Adipose tissue (tissue), 3 donors: Measurements from ENCODE around the gene CSF2RB. TPM values are rescaled to one million over a fixed set of nuclear protein-coding genes. Genes with fewer than 3 reads are reported as not detected.

Experiments
- H3K27ac ChIP-seq: one replicate; pipeline ENCODE4 v1.5.1; 2013; ENCODE audit warnings: low read depth, low read length
- WGBS, 3 donors: extraction: QIAGEN DNeasy Blood & Tissue Kit; methylation state at CpG; one replicate each; pipeline ENCODE4 v1.1.7; 2013; 5-methylcytosine and 5-hydroxymethylcytosine counted together
- polyA plus RNA-seq, 3 donors: library from polyadenylated mRNA; stranded (reverse); fragments of 200-250 nt; gene quantifications; one replicate each; pipeline ENCODE4 v1.2.3, GENCODE V29; 2013
- donor health status: healthy with polysubstance abuse.
- donor health status: Bipolar disorder and iron deficiency.
- donor health status: healthy.

The CSF2RB gene
- polyA plus RNA-seq, 3 donors = 0.89 to 8.6 (median 4.9) TPM

DNA sequence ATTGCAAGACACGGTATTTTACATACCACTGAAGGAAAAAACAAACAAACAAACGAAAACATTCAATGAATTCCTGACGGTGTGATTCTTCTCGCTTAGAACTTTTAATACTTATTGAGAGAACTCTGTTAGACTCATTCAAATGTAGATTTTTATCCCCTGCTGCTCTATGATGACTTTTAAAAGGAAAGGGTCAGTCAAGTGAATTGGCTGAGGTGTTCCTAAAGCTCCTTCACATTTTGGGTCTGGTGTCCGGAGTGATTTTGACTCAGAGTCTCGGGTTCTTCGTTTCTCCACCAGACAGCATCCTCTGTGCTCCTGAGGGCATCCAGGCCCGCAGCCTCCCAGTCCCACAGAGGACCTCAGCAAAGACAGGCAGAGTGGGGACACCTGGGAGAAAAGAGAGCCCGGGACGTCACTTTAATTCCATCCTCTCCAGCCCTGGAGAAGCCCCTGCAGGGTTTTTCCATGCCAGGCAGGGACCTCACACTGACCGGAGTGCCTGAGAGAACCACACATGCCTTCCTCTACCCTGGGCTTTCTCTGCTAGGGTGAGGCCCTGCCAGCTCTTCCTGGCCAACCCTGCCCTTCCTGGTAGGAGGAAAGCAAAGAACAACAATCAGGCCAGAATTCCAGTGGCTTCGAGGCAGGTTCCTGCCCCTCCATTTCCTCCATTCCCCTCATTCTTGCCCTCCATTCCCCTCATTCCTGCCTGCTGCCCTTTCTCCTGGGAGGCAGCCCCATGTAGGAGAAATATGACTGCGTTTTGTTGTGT is 1.4 kb upstream of the CSF2RB start:
- WGBS, 3 donors = 57 to 75% (median 64%) methylated on average over 13 of the region's 13 CpGs
- H3K27ac ChIP-seq = no peak overlapping the region

DNA sequence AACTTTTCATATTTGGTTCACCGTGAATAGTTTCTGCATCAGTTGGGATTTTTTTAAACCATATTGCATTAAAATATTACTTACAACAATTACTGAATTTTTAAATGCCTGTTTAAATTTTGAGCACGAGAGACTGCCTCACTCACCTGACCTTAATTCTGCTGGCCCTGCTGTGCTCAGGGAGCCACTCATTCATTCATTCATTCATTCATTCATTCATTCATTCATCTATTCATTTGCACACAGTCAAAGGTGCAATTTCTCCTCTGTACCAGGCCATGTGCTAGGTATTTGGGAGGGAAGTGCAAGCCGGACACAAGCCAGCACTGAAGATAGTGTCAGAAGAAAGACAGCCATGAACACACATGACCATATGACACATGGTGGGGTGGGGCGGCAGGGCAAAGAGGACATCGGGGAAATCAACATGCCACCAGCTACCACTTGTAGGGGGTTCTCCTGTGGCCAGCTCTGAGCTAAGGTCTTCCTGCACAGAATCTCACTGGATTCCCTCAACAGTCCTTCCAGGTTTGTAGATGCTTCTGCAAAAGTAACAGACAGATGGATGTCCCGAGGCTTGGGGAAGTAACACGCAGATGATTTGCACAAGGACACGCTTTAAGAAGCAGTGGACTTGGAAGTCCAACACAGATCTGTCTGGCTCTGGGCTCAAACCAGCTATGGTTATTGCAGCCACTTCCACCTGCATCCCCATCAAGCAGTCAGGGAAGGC is 568 bp upstream of the CSF2RB start:
- WGBS, 3 donors = 67 to 86% (median 70%) methylated on average over 8 of the region's 8 CpGs

DNA sequence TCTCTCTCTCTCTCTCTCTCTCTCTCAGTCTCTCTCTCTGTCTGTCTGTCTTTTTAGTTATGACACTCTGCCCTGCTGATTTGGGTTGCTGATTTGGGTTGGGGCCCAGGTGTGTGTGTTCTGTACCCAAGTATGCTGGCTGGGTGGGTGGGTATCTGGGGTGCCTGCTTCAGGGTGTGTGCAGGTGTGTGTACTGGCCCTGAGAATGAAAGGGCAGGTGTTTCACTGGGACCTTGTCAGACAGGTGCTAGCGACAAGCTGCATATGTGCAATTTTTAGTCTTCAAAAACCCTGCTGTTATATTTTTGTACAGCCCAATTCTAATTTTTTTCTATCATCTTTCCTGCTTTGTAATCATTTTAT is 943 bp downstream of the CSF2RB start:
- H3K27ac ChIP-seq = no peak overlapping the region
- WGBS, 3 donors = 88 to 96% (median 95%) methylated on average over 1 of the region's 1 CpG

More for the DNA sequence above, 568 bp upstream of the CSF2RB start:
- no peak overlapping the region for H3K27ac ChIP-seq

DNA sequence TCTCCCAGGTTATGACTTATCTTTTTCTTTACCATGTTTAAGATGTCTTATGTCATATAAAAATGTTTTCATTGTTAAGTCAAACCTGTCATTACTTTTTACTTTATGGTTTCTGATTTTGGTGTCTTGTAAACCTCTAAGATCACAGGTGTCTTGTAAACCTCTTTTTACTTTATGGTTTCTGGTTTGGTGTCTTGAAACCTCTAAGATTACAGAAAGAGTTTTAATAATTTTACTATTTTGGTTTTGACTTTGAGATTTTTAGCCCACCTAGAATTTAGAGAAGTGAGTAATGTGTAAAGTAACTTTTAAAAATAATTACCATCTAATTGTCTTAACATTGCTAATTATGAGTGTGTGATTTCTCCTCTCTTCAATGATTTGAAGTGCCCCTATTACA is 2.6 kb downstream of the CSF2RB start:
- no peak overlapping the region for H3K27ac ChIP-seq

DNA sequence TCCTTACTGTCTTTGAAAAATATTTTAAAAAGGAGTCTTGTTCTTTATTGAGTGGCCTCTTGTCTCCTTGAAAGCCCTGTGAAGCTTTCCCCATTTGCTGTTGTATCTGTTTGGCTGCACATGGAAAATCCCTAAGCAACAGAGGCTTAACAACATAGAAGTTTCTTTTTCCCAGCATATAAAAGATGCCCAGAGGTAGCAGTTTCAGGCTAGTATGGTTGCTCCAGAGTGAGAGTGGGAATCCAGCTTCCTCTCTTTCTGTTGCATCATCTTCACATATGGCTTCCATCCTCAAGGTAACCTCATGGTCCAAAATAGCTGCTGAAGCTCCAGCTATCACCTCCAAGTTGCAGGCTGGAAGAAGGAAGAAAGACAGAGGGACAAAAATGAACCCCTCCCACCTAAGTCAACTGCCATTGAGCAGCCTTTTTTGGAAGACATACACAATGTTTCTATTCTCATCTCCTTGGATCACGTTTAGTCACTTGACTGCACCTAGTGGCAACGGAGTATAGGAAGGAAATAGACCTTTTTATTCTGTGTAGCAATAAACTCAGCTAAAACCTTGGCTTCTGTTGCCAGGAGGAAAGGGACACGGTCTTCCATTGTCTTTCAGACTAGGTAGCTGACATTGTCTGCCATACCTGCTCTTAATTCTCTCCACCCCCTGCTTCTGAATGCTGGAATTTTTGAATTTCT is 5.3 kb downstream of the CSF2RB start:
- WGBS, 3 donors = 62 to 77% (median 65%) methylated on average over 3 of the region's 3 CpGs
- H3K27ac ChIP-seq = no peak overlapping the region

DNA sequence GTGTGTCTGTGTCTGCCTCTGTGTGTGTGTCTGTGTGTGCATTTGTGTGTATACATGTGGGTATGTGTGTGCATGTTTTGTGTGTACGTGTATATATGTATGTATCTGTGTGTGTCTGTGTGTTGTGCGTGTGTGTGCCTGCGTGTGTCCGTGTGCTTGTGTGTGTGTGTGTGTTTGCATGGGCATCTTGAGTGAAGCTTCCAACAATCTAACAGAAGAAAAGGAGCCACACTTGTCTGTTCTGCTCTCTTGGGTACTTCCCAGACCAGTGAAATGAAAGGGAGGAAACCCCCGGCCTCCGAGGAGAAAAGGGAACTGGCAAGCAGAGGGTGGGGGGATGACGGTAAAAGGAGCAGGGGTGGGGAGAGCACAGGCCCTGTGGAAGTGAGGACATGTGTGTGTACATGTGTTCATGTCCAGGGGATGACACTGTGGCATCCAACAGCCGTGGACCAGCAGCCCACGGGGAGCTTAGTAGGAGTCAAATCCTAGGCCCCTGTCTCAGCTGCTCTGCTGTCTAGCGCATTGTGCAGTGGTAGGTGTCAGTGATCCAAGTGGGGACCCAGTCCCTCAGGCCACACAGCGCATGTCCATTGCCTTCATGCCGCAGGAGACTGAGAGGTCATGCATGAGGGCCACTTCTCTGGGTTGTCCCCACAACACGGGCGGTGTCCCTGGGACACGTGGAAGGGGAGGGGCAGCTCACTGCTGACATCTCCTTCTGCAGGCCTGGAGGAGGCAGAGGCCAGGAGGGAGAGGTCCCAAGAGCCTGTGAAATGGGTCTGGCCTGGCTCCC is 8.1 kb downstream of the CSF2RB start:
- no peak overlapping the region for H3K27ac ChIP-seq
- WGBS, 3 donors = 44 to 51% (median 46%) methylated on average over 15 of the region's 15 CpGs

DNA sequence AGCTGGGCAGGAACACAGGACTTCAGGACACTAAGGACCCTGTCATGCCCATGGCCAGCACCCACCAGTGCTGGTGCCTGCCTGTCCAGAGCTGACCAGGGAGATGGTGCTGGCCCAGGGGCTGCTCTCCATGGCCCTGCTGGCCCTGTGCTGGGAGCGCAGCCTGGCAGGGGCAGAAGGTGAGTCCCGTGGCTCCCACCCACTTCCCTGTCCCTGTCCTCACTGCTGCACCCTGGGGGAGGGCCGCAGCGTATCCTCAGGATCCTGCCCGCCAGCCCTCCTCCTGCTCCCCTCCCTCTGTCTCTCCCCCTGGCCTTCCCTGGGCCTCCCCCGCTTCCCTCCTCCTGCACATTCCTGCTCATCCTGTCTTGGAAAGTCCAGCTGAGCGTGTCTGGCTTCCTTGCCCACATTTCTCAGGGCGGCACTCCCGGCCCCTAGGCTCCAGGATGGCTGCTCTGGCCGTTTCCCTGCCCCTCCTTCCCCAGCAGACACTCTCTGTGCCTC is 8.7 kb downstream of the CSF2RB start:
- H3K27ac ChIP-seq = no peak overlapping the region
- 43 to 56% (median 48%) methylated on average over 8 to 10 of the region's 10 CpGs for whole genome bisulfite sequencing, 3 donors

DNA sequence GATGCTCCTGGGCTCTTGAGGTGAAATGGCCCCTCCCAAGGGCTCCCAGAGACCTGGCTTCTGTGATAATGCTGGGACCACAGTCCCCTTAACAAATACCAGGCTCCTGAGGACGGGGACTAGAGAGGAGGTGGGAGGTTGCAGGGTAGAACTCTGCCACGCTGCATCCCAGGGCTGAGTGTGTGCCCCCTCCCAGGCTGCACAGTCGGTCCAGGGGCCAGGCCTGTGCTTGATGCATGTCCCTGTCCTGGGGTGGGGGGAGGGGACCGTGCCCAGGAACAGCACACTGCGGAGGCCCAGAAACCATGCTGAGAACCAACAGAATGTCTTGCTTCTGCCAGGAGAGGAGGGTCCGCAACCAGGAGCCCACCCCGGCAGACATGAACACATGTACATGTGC is 9.3 kb downstream of the CSF2RB start:
- WGBS, 3 donors = 69 to 85% (median 80%) methylated on average over 7 of the region's 7 CpGs
- no peak overlapping the region for H3K27ac ChIP-seq

DNA sequence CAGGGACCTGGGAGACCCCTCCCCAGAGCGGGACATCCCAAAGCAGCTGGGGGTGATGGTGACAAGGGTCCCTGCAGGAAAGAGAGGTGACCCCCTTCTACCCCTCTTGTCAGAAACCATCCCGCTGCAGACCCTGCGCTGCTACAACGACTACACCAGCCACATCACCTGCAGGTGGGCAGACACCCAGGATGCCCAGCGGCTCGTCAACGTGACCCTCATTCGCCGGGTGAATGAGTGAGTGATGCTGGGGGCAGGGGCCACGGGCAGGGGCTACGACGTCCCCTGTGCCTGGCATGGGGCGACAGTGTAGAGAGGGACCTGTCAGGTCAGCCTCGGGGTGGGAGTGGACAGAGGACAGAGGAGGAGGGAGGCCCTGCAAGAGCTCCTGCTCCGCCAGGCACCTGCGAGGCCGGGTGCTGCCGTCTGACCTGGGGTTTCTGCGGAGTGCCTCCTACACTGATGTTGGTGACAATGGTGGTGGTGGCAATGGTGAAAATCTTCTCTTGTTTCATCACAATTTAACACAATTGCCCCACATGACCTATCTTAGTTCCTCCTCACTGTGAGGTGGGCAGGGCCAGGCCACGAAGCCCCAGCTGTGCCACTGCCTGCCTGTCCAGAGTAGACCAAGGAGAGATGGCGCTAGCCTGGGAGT is 9.8 kb downstream of the CSF2RB start:
- WGBS, 3 donors = 72 to 83% (median 81%) methylated on average over 20 to 21 of the region's 21 CpGs
- H3K27ac ChIP-seq = no peak overlapping the region

DNA sequence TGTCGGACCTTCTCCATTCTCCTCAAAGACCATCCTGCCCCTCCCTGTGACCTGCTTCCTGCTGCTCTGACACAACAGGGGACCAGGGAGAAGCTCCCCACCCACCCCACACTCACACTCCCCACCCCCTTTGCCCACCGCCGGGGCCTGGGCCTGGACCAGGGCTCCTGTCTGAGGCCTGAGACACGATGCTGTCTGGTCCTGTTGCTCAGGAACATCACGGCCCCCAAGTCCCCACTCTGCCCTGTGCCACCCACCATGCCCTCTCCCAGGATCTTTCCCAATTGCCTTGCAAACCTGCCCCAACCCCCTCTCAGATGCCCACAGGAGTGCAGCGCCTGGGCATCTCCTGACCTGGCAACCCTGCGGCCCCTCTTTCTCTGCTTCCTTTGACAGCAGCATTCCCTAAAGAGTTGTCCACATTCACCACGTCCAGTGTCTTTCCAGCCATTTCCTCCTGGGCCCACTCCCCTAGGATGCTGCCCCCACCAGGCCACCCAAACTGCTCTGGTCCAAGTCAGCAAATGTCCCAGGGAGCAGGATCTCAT is 10.8 kb downstream of the CSF2RB start:
- 60 to 81% (median 79%) methylated on average over 6 to 8 of the region's 8 CpGs for WGBS, 3 donors
- no peak overlapping the region for H3K27ac ChIP-seq

DNA sequence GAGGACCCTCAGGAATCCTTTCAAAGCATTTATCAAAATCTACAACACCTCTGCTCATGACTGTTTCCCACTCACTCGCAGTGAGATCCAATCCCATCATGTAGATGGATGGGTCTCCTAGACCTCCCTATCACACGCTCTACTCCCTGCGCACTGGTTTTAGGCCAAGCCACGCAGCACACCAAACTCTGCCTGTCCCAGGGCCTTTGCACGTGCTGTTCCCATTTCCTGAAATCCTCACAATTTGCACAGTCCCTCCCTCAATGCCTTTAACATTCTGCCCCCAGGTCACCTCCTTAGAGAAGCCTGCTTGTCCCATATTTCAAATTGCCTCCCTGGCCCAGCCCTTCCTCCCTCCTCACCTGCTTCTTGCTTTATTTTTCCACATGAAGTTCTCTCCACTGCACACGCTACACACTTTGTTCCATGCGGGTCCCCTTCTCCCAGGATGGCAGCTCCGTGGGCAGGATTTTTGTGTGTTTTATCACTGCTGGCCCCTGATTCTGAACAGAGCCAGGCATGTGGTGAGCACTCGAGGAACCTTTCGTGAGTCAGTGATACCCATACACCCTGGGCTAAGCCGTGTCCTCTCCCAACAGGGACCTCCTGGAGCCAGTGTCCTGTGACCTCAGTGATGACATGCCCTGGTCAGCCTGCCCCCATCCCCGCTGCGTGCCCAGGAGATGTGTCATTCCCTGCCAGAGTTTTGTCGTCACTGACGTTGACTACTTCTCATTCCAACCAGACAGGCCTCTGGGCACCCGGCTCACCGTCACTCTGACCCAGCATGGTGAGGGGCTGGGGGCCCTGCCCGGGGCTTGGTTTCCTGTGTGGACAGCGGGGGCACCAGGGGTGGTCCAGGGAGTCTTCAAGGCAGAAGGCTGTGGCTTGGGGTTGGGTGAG is 12.2 kb downstream of the CSF2RB start:
- no peak overlapping the region for H3K27ac ChIP-seq
- WGBS, 3 donors = 83 to 89% (median 86%) methylated on average over 19 of the region's 19 CpGs

DNA sequence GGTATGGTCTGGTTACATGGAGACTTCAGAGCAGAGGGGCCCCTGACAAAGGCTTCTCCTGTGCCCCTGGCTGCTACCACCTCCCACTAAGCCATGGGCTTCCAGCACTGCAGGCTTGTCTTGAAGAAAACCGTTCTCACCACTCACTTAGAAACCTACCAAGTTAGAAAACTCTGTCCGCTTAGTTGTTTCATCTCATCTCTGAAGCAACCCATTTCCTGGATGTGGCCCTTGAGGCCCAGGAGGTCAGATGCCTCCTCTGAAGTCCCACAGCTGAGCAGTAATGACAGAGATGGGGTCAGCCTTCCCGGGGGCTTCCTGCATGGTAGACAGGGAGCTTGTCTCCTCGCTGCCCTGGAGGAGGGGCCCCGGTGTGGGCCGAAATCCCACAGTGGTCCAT is 12.9 kb downstream of the CSF2RB start:
- 82 to 90% (median 85%) methylated on average over 6 of the region's 6 CpGs for WGBS, 3 donors
- no peak overlapping the region for H3K27ac ChIP-seq

DNA sequence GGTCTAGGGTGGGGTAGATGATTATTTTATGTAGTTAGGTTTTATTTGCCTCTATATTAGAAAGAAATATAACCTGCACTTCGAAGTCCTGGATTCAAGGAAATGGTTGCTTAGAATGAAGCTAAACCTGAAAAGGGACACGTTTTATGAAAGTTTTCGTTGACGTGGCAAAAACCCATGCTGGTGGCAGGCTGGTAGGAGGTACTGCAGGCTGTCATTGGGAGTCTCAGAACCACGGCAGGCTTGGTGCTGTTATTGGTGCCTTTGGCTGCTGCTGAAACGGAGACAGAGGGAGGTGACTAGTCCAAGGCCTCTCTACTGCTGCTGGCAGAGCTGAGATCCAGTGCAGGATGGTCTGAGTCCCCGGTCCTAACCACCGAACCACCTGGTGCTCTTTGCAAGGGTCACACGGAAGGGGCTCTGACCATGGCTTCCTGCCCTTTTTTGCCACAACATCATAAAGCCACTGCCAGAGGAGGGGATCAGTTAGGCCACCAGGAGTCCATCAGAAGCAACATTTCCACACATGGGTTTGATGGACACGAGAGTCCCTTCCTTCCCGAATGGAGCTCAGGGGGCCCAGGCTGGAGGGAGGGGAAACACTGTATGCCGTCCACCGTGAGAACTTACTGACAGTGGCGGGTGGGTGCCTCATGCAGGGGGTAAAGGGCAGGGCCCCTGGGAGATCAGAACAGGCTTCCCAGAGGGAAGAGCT is 13.4 kb downstream of the CSF2RB start:
- WGBS, 3 donors = 59 to 83% (median 77%) methylated on average over 14 of the region's 14 CpGs
- H3K27ac ChIP-seq = no peak overlapping the region

DNA sequence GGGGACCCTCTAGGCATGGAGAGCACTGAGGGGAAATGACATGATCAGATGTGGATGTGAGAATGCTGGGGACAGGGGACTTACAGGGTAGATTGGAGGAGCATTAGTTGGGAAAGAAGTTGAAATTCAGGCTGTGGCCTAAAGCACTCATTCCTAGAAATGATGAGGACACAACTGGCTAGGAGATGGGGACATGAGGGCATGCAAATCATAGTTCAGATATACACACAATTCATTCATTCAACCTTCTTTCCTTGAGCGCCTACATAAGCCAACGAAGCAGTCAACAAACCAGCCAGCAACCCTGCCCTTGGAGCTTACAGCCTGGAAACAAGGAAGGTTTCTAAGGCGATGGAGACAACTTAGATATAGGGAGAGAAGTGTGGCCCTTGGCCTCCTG is 14.2 kb downstream of the CSF2RB start:
- 65 to 82% (median 68%) methylated on average over 3 of the region's 3 CpGs for whole genome bisulfite sequencing, 3 donors
- no peak overlapping the region for H3K27ac ChIP-seq

DNA sequence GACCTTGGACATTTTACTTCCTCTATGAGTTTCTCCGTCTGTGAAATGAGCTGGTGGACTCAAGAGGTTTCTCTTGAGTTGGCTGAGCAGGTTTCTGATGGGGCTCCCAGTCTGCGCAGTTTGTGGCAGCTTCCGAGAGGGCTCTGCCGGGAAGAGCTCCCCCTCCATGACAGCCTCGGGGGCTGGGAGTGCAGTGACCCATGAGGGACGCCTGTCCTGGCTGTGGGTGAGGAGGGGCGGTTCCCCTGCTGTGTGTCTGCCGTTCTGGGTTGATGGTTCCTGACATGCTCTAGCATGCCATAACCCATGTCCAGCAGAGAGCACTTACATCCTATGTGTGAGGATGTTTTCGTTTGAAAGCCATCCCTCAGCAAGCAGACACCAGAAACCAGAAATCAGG is 14.8 kb downstream of the CSF2RB start:
- H3K27ac ChIP-seq = no peak overlapping the region
- WGBS, 3 donors = 51 to 86% (median 81%) methylated on average over 9 of the region's 9 CpGs

DNA sequence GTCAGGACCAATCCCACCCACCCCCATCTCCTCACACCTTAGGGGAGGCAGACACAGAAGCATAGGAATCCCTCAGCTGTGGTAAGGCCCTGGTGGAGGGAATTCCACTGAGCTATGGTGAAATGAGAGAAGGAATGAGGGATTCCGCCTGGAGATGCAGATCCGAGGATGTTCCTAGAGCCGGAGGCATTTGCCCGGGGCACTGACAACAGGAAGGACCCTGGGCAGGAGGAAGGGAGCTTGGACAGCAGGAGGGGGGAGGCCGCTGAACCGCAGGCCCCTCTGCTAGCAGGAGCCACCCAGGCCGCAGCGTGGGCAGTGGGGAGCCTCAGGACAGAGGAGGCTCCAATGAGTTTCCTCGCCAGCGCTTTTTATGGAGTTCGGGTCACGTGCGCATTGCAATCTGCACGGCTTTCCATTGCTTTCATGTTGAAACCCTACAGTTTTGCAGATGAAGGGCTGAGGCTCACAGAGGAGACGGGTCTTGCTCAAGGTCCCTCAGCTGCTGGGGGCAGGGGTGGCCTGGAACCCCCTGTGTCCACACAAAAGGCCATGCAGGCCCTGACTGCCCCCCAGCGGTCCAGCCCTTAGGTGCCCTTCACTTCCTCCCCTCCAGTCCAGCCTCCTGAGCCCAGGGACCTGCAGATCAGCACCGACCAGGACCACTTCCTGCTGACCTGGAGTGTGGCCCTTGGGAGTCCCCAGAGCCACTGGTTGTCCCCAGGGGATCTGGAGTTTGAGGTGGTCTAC is 15.5 kb downstream of the CSF2RB start:
- H3K27ac ChIP-seq = no peak overlapping the region
- 64 to 84% (median 65%) methylated on average over 17 of the region's 17 CpGs for WGBS, 3 donors
